Astrocyte (in vitro differentiated cells and primary cell): ENCODE measurements around the gene FMN2. TPM values are rescaled to one million over a fixed set of nuclear protein-coding genes. Genes with fewer than 3 reads are reported as not detected.
A peak's percentile ranks its signal among the peaks of the same experiment; 100 is the strongest.

Experiments
- DNase-seq: peaks from one replicate; pipeline ENCODE4 v3.0.0-alpha.2; 2010; ENCODE audit warnings: low read depth
- FAIRE-seq: peaks from 2 replicates; lab custom pipeline; 2011; peaks lifted over from hg19 to GRCh38; lab: Jason Lieb, UNC
- H2AFZ ChIP-seq: 2 replicates; pipeline ENCODE4 v1.6.0; 2012; ENCODE audit warnings: low read depth, low read length, inconsistent platforms
- H3K27ac ChIP-seq: 2 replicates; pipeline ENCODE4 v1.5.1; 2011; ENCODE audit warnings: low read depth, low read length, inconsistent platforms
- H3K27me3 ChIP-seq: 2 replicates; pipeline ENCODE4 v1.6.0; 2011; ENCODE audit warnings: low read length, inconsistent platforms; ENCODE audit not compliant: insufficient read depth
- H3K36me3 ChIP-seq: 2 replicates; pipeline ENCODE4 v1.5.1; 2011; ENCODE audit warnings: low read length, inconsistent platforms; ENCODE audit not compliant: insufficient read depth
- H3K4me1 ChIP-seq: 2 replicates; pipeline ENCODE4 v1.5.1; 2011; ENCODE audit warnings: low read length, inconsistent platforms; ENCODE audit not compliant: insufficient read depth
- H3K4me2 ChIP-seq: 2 replicates; pipeline ENCODE4 v1.6.0; 2012; ENCODE audit warnings: low read length, inconsistent platforms
- H3K4me3 ChIP-seq: 2 replicates; pipeline ENCODE4 v1.5.1; 2011; ENCODE audit warnings: low read depth, mild to moderate bottlenecking, low read length, inconsistent platforms; ENCODE audit not compliant: insufficient read depth
- H3K79me2 ChIP-seq: 2 replicates; pipeline ENCODE4 v1.6.0; 2012; ENCODE audit warnings: mild to moderate bottlenecking, low read length, inconsistent platforms; ENCODE audit not compliant: insufficient read depth
- H3K9ac ChIP-seq: 2 replicates; pipeline ENCODE4 v1.6.0; 2012; ENCODE audit warnings: mild to moderate bottlenecking, low read length, inconsistent platforms
- H3K9me3 ChIP-seq: 2 replicates; pipeline ENCODE4 v1.5.1; 2012; ENCODE audit warnings: low read depth, mild to moderate bottlenecking, low read length, inconsistent platforms; ENCODE audit not compliant: insufficient read depth
- H4K20me1 ChIP-seq: 2 replicates; pipeline ENCODE4 v1.6.0; 2012; ENCODE audit warnings: low read length, inconsistent platforms; ENCODE audit not compliant: insufficient read depth
- H3K27ac Mint-ChIP-seq: one replicate; pipeline ENCODE4 v1.8.0; 2021; ENCODE audit warnings: mild to moderate bottlenecking, mixed read lengths; ENCODE audit not compliant: unreplicated experiment
- H3K27me3 Mint-ChIP-seq: one replicate; pipeline ENCODE4 v1.8.0; 2021; ENCODE audit warnings: low read depth, mixed read lengths; ENCODE audit not compliant: unreplicated experiment
- H3K36me3 Mint-ChIP-seq: one replicate; pipeline ENCODE4 v1.8.0; 2021; ENCODE audit warnings: low read depth, mixed read lengths; ENCODE audit not compliant: unreplicated experiment
- H3K4me1 Mint-ChIP-seq: one replicate; pipeline ENCODE4 v1.8.0; 2021; ENCODE audit warnings: low read depth, mixed read lengths; ENCODE audit not compliant: unreplicated experiment
- H3K4me3 Mint-ChIP-seq: one replicate; pipeline ENCODE4 v1.8.0; 2021; ENCODE audit warnings: mild to moderate bottlenecking, moderate library complexity, mixed read lengths; ENCODE audit not compliant: unreplicated experiment
- H3K9me3 Mint-ChIP-seq: one replicate; pipeline ENCODE4 v1.8.0; 2021; ENCODE audit warnings: mild to moderate bottlenecking, mixed read lengths; ENCODE audit not compliant: unreplicated experiment
- CTCF ChIP-seq: IDR thresholded peaks from 2 replicates; pipeline ENCODE4 v1.5.1; 2011; ENCODE audit warnings: low read depth, mild to moderate bottlenecking, inconsistent platforms, low read length, moderate library complexity; ENCODE audit not compliant: insufficient read depth
- EZH2 ChIP-seq: IDR thresholded peaks from 2 replicates; pipeline ENCODE4 v1.6.1; 2012; ENCODE audit warnings: mild to moderate bottlenecking, low read length, inconsistent platforms; ENCODE audit not compliant: insufficient read depth
- total RNA-seq: library from RNA; stranded (reverse); gene quantifications from 2 replicates; pipeline ENCODE4 v1.2.1, GENCODE V29; 2021

FMN2 gene
- total RNA-seq, 1 donor from 2014 or later = 2.4 TPM

- DNase-seq (no peak), FAIRE-seq (no peak)
- Histone ChIP-seq H3K27me3 (no peaks in the 10 kb centered on the region), H3K79me2 (no peaks in the 10 kb centered on the region), H3K4me2 (no peak overlapping the region), H3K27ac (no peak overlapping the region), H2AFZ (no peak overlapping the region), H3K9me3 (no peaks in the 10 kb centered on the region), H3K9ac (no peak overlapping the region), H3K36me3 (no peaks in the 10 kb centered on the region), H3K4me3 (no peak overlapping the region), H3K4me1 (peaks cover 8% of the 10 kb centered on the region), H4K20me1 (no peaks in the 10 kb centered on the region)
- Mint-ChIP-seq H3K27me3 (no peaks in the 10 kb centered on the region), H3K36me3 (no peaks in the 10 kb centered on the region), H3K27ac (no peak overlapping the region), H3K4me3 (no peak overlapping the region), H3K4me1 (peaks cover 14% of the 10 kb centered on the region), H3K9me3 (peaks cover 2% of the 10 kb centered on the region)
- TF ChIP-seq CTCF = no peak
- TF ChIP-seq EZH2 = no peak
These were observed 212.8 kb downstream of the FMN2 start for GRCh38 chr1:240304466-240304865.

GRCh38 chr1:240306673-240307072 is 215.0 kb downstream of the FMN2 start:
- Histone ChIP-seq H3K79me2 (no peaks in the 10 kb centered on the region), H3K9ac (no peak overlapping the region)
- no peak overlapping the region for H3K27ac Mint-ChIP-seq

More at GRCh38 chr1:240306673-240307072, 215.0 kb downstream of the FMN2 start:
- DNase-seq = peak; percentile 87
- Histone ChIP-seq H4K20me1 (no peaks in the 10 kb centered on the region), H3K27ac (no peak overlapping the region), H3K27me3 (no peaks in the 10 kb centered on the region), H3K4me3 (no peak overlapping the region), H2AFZ (no peak overlapping the region), H3K9me3 (no peaks in the 10 kb centered on the region), H3K4me2 (peak overlapping the region; percentile 11), H3K4me1 (peaks cover 8% of the 10 kb centered on the region), H3K36me3 (no peaks in the 10 kb centered on the region)
- Mint-ChIP-seq H3K4me3 (no peak overlapping the region), H3K36me3 (no peaks in the 10 kb centered on the region), H3K27me3 (no peaks in the 10 kb centered on the region), H3K4me1 (peaks cover 26% of the 10 kb centered on the region), H3K9me3 (peaks cover 2% of the 10 kb centered on the region)
- TF ChIP-seq EZH2 = no peak
- TF ChIP-seq CTCF = no peak
- FAIRE-seq = peak; percentile 89
